GM12892 (cell line): Measurements from ENCODE around the gene RRP1.

Source experiments
- POLR2A ChIP-seq: IDR thresholded peaks from 2 replicates; pipeline ENCODE4 v1.6.1; 2011; ENCODE audit warnings: low read depth, low read length, control low read depth
- TAF1 ChIP-seq: IDR thresholded peaks from 2 replicates; pipeline ENCODE4 v1.6.1; 2011; ENCODE audit warnings: low read depth, mild to moderate bottlenecking, control low read depth, low read length, borderline replicate concordance

DNA sequence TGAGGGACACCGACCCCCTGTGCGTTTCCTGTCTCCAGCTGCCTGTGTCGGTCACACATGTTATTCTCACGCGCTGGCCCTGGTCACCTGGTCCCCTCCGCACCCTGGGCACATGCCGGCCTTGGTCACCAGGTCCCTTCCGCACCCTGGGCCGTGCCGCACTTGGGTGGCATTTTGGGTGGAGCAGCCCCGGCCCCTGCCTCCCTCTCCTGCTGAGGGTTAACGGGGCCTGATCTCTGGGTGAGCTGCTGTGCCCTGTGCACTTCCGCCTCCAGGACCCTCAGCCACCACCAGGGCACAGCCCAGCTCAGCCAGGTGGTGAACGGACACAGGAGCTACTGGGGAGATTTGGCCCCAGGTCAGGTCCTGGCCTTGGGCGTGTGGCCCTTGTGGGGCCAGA lies 26.6 kb downstream of the RRP1 start:
- TF ChIP-seq POLR2A (no peak), TAF1 (no peak)
